ACHN (cell line): ENCODE data around the gene DSCAML1.
"Not testable (repeated sequence)": the region's sequence is repeated elsewhere in the genome, so short reads cannot be mapped to it uniquely, and the experiment has no call there.

Experiments used
- DNase-seq: peaks from one replicate; pipeline ENCODE4 v3.0.0-alpha.2; 2015
- in situ Hi-C: cut with HindIII; loops from 2 replicates; pipeline ENCODE4 v1.10.0; 2017; ENCODE audit warnings: low sequenced_read_pairs, low pct_ligation_motif_present, low pct_unique_long_range_greater_than_20kb

The DSCAML1 gene

GRCh38 chr11:117470576-117470975 is 326.4 kb downstream of the DSCAML1 start:
- in situ Hi-C loops: no loop called here
- DNase-seq: no peak

- no peak for DNase-seq
- in situ Hi-C loops: no loop called here
Measured at GRCh38 chr11:117468888-117469287, 328.1 kb downstream of the DSCAML1 start.

GRCh38 chr11:117467770-117468169 is 329.2 kb downstream of the DSCAML1 start:
- DNase-seq: no peak
- in situ Hi-C loops: no loop called here

GRCh38 chr11:117466966-117467365 is 330.1 kb downstream of the DSCAML1 start:
- DNase-seq: no peak
- in situ Hi-C loops: no loop called here

- in situ Hi-C loops: no loop called here
- DNase-seq: no peak
Measured at GRCh38 chr11:117465236-117465997, 331.6 kb downstream of the DSCAML1 start.

- in situ Hi-C loops: no loop called here
- no peak for DNase-seq
Measured at GRCh38 chr11:117464778-117465177, 332.2 kb downstream of the DSCAML1 start.

- DNase-seq: no peak
- in situ Hi-C loops: no loop called here
Measured at GRCh38 chr11:117462864-117463247, 334.2 kb downstream of the DSCAML1 start.

- no peak for DNase-seq
- in situ Hi-C loops: no loop called here
Measured at GRCh38 chr11:117462183-117462863, 334.7 kb downstream of the DSCAML1 start.

- DNase-seq: no peak
- in situ Hi-C loops: no loop called here
Measured at GRCh38 chr11:117461396-117462182, 335.4 kb downstream of the DSCAML1 start.

- DNase-seq: no peak
- in situ Hi-C loops: no loop called here
Measured at GRCh38 chr11:117459979-117460300, 337.1 kb downstream of the DSCAML1 start.

- in situ Hi-C loops: no loop called here
- no peak for DNase-seq
Measured at GRCh38 chr11:117459123-117459978, 337.7 kb downstream of the DSCAML1 start.

- in situ Hi-C loops: no loop called here
- DNase-seq: no peak
Measured at GRCh38 chr11:117458275-117459122, 338.5 kb downstream of the DSCAML1 start.

- no peak for DNase-seq
- in situ Hi-C loops: no loop called here
Measured at GRCh38 chr11:117457835-117458234, 339.2 kb downstream of the DSCAML1 start.

GRCh38 chr11:117457031-117457785 is 339.8 kb downstream of the DSCAML1 start:
- in situ Hi-C loops: no loop called here
- DNase-seq: no peak

- in situ Hi-C loops, DNase-seq: not testable (repeated sequence)
Measured at GRCh38 chr11:117456721-117457029, 340.3 kb downstream of the DSCAML1 start.

GRCh38 chr11:117456027-117456720 is 340.8 kb downstream of the DSCAML1 start:
- in situ Hi-C loops: no loop called here
- DNase-seq: no peak

GRCh38 chr11:117454564-117454917 is 342.5 kb downstream of the DSCAML1 start:
- in situ Hi-C loops: no loop called here
- no peak for DNase-seq
